HG03196 (cell line): Measurements from ENCODE around the gene CFAP300.

Source experiments
- ATAC-seq: cut with Tn5 transposase; IDR thresholded peaks from one replicate; pipeline ENCODE4 v1.9.1; 2021; ENCODE audit not compliant: unreplicated experiment

The CFAP300 gene

GRCh38 chr11:102119997-102120396 is 72.8 kb downstream of the CFAP300 start:
- no peak for ATAC-seq

GRCh38 chr11:102120437-102120973 is 73.3 kb downstream of the CFAP300 start:
- no peak for ATAC-seq

- no peak for ATAC-seq
These were observed 74.1 kb downstream of the CFAP300 start for GRCh38 chr11:102121329-102121728.
